ENCODE results near the gene NAP1L4.
A peak's percentile ranks its signal among the peaks of the same experiment; 100 is the strongest.

The NAP1L4 gene, protein sequence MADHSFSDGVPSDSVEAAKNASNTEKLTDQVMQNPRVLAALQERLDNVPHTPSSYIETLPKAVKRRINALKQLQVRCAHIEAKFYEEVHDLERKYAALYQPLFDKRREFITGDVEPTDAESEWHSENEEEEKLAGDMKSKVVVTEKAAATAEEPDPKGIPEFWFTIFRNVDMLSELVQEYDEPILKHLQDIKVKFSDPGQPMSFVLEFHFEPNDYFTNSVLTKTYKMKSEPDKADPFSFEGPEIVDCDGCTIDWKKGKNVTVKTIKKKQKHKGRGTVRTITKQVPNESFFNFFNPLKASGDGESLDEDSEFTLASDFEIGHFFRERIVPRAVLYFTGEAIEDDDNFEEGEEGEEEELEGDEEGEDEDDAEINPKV

DNA sequence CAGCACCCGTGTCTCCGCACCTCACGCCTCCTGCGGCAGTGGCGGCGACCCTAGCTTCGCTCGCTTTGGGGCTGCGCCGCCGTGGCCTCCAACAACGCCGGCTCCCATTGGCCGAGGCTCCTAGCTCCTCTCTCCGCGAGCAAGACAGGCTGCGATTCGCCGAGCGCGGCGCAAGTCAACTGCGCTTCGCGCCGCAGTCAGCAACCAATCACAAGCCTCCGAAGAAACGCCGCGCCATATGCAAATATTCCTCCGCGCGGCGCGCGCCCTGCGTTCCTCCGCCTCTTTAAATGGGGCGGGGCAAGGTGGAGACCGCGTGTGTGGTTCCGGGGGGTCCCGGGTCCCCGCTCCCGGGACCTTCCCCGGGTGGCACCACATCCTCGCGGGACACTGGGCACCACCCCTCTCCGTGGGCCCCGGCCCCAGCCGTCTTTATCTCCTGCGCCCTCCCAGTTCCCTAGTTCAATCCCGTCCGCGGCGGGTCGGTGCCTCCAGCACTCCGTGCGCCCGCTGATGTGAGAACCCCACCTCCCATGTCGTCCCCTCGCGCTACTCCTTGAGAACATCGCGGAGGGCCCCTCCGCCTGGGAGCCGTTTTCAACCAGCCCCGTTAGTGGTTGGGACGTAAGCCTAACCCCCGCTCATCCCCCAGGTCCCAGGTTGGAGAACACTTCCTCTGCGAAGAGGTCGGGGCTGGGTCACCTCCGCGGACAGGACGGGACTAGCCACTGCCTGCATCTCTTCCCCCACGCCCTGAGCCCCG is at the start of gene NAP1L4:
NAP1L4 (minus strand) TSS at position 96 of the 763 bp plus-strand sequence. CDS start 13,109 bp downstream, outside the sequence.
- peak; percentile 99 for DNase-seq (ENCODE audit: extremely low spot score, insufficient read length, low read depth)
- FAIRE-seq = peak; percentile 96

DNA sequence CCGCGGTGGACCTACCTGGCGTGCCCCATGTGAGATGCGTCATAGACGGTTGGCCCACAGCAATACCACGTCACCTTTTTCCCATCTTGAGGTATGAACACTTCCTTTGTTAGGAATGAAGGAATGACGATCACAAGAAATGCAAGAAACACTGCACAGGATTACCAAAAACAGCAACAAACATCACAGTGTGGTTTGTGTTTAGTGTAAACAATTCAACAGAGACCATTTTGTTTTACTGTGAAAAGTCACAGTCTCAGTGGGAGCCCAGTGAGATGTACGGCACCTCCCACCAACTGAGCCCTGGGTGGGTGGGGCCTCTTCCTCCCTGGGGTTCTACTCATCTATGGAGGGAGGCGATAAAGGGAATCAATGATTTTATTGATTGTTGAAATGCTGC is 48.8 kb upstream of the NAP1L4 start:
- no peak for DNase-seq (ENCODE audit: extremely low spot score, insufficient read length, low read depth)
- no peak for FAIRE-seq

DNA sequence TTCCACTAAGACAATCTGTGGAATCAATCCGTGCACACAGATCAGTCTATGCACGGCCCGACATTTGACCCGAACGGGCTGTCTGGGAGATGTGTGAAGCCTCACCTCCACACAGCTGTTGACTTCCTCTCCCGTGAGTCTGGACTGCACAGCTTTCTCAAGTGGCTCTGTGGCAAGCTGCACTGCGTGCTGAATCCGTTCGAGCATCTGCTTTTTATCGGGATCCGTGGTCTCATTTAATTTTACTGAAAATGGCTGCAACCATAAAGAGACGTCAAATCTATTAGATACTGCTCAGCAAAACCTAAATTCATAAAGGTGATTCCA is 45.8 kb upstream of the NAP1L4 start:
- no peak for FAIRE-seq

GRCh38 chr11:3037040-3037944 is 45.2 kb upstream of the NAP1L4 start:
- FAIRE-seq (no peak), DNase-seq (ENCODE audit: extremely low spot score, insufficient read length, low read depth) (no peak)

More for the DNA sequence above, 45.8 kb upstream of the NAP1L4 start:
- no peak for DNase-seq (ENCODE audit: extremely low spot score, insufficient read length, low read depth)

- FAIRE-seq = peak; percentile 35
- DNase-seq (ENCODE audit: extremely low spot score, insufficient read length, low read depth) = no peak
Measured at GRCh38 chr11:3036419-3036818, 44.3 kb upstream of the NAP1L4 start.

- FAIRE-seq (no peak), DNase-seq (ENCODE audit: extremely low spot score, insufficient read length, low read depth) (no peak)
Measured at GRCh38 chr11:3035333-3035732, 43.2 kb upstream of the NAP1L4 start.

DNA sequence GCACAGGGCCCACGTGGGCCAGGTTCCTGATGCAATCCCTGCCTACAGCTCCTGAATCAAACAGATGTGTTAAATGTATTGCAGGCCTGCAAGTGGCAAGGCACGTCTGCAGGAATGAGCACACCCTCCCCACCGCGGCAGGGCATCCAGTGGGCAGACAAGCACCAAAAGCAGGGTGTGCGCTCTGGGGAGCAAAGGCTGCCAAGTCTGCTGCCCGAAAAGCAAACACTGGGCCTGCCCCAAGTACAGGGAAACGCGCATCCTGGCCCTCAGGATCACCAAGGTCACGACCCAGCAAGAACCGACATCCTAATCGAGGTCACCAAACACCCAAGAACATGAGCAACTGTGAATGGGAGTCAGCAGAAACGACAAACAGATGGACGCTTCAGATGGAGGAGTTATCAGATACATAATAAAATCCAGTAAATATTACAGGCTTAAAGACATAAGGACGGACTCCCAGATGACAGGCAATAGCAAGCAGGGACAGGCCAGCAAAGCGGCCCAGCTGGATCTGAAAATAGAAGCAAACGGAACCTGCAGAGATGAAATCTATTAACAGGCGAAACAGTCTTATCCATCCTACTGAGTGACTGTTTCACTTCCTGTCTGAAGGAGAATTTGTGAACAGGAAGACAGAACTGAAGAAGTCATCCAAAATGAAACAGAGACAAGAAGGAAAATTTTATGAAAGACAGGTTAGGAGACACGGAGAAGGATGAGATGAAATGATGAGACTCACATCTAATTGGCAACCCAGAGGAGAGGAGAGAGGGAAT is 38.4 kb upstream of the NAP1L4 start:
- DNase-seq (ENCODE audit: extremely low spot score, insufficient read length, low read depth) = no peak

GRCh38 chr11:3028813-3029212 is 36.7 kb upstream of the NAP1L4 start:
- FAIRE-seq (no peak), DNase-seq (ENCODE audit: extremely low spot score, insufficient read length, low read depth) (no peak)

More for the DNA sequence above, 38.4 kb upstream of the NAP1L4 start:
- FAIRE-seq = no peak

- no peak for DNase-seq (ENCODE audit: extremely low spot score, insufficient read length, low read depth)
- FAIRE-seq = no peak
Measured at GRCh38 chr11:3026803-3027202, 34.7 kb upstream of the NAP1L4 start.

DNA sequence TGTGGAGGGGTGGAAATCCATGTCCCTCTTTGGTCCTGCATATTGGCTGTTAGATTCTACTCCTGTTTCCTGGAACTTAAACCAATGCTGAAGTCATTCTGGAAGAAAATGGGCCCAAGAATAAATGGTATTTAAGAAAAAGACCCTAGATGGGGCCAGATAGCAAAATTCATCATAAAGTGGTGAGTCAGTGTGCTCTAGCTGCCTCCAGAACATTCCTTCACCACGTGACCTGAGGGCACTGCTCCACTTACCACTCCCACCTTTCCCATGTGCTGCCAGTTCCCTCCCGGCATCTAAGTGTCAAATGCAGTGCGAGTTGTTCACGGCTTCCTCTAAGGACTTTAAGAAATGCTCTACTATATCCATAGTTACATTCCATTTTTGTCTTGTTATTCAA is 30.9 kb upstream of the NAP1L4 start:
- DNase-seq (ENCODE audit: extremely low spot score, insufficient read length, low read depth) (no peak), FAIRE-seq (no peak)

DNA sequence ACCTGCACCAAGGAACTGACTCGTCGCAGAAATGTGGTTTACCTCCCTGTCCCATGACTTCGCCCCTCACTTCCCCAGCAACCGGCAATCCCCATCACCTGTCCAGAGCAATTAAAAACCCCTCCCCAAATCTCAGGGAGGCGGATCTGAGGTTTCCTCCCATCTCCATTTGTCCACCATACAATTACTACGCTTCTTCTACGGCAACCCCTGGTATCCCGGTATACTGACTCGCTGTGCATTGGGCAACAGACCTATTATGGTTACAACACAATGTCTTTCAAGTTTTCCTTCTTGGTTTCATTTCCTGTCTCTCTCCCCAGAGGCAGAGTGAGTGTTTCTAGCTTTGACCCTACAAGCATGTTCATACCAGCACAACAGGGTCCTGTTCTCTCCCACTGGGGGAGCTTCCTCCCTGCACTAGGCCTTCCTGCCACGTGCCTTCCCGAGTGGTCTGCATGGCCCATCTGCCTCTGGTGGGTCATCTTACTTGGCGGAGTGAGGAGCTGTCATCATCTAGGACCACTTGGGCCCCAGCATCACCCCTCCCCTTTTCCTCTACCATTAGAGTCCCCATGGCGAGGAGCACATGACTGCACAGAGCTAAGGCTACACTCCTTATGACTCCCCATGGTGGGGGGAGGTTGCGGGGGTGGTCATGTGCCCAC is 30.3 kb upstream of the NAP1L4 start:
- FAIRE-seq = peak; percentile 76

DNA sequence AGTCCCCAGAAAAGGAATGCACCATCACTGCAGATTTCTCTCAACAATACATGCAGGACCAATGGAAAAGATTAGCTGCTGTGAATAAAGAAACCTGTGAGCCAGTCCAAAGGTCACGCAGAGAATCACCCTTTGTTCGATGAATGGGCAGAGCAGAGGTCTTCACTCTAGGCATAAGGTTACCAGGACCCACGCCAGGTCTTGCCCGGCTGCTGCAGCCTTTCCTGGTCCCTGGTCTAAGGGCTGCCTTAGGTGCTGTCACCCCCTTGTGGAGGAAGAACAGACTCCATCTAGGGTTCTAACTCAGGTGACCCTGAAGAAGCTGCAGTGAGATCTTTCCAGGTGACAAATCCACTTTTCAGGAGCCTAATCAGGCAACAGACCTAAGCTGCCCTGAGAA is 29.0 kb upstream of the NAP1L4 start:
- FAIRE-seq = no peak

More for the DNA sequence above, 30.3 kb upstream of the NAP1L4 start:
- DNase-seq (ENCODE audit: extremely low spot score, insufficient read length, low read depth) = no peak

DNA sequence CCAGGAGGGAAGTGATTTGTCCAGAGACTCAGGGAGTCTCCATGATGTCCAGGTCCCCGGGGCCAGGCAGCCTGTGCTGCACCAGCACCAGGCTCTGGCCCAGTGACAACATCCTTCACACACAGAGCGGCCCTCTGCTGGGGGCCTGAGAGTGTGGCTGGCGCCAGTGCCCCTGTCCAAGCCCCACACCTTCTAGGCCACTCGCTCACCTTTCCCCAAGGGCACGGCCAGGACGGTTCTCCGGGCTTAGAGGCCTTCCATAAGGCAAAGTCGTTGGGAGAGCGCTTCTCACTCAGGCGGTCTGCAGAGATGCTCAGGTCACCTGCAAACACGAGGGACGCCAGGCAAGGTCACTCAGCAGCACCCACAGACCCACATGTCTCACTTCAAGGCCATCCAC is 27.9 kb upstream of the NAP1L4 start:
- FAIRE-seq = no peak
- DNase-seq (ENCODE audit: extremely low spot score, insufficient read length, low read depth) = no peak

More for the DNA sequence above, 29.0 kb upstream of the NAP1L4 start:
- no peak for DNase-seq (ENCODE audit: extremely low spot score, insufficient read length, low read depth)

DNA sequence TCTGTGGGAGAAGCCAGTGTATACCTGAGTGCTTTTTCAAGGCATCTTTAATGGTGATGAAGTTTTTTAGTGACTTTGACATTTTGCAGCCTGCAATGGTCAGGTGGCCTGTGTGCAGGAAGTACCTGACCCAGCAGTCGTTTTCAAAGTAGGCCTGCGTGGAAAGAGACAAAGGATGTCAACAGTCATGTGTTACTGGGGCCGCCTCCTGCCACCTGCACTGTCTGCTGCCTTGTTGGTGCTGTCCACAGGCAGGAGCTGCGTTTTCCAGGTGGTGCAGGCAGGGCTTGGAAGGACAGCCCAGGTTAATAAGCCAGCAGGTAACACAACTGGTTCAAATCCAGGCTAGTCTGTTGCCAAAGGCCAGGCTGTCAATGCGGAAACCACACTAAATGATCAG is 26.5 kb upstream of the NAP1L4 start:
- FAIRE-seq (no peak), DNase-seq (ENCODE audit: extremely low spot score, insufficient read length, low read depth) (no peak)

GRCh38 chr11:3016861-3017260 is 24.7 kb upstream of the NAP1L4 start:
- FAIRE-seq = no peak
- no peak for DNase-seq (ENCODE audit: extremely low spot score, insufficient read length, low read depth)

DNA sequence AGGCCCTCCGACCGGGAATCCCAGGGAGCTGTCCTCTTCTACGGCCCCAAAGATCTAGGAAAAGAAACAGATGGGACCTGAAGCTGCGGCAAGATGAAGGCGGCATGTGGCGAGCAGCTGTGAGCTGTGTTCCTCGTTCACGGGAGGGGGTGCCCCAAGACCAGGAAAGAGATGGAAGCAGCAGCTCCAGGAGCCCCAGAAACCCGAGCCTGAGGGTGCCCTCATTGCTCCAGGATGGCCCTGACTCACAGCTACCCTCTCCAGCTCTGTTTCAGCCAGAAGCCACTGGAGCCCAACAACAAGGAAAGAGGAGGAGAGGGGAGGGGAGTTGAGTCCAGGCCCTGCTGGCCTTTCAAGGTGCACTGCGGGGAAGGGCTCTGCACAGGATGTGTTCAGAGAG is 23.7 kb upstream of the NAP1L4 start:
- FAIRE-seq = no peak
- no peak for DNase-seq (ENCODE audit: extremely low spot score, insufficient read length, low read depth)

DNA sequence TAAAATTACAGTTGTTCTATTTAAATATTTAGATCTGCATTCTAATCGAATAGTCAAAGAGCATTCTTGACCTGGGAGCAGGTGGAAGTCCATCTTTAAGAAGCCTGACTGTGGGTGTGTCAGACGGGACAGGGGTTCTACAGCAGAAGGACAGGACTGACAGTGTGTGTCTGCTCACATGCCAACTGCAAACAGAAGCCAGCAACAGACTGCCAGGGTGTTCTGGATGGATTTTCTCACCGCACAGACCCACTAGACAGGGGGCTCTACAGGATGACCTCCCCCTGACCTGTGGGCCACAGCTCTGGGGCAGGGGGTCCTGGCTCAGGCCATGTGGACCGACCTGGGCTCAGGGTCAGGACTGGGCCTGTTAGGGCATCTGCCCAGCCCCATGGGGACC is 22.8 kb upstream of the NAP1L4 start:
- DNase-seq (ENCODE audit: extremely low spot score, insufficient read length, low read depth) = no peak
- FAIRE-seq = no peak

- no peak for FAIRE-seq
- no peak for DNase-seq (ENCODE audit: extremely low spot score, insufficient read length, low read depth)
Measured at GRCh38 chr11:3014057-3014938, 22.2 kb upstream of the NAP1L4 start.

Measured in GM18507 (cell line).